Measurements from ENCODE around the gene AKIRIN1.
A peak's percentile ranks its signal among the peaks of the same experiment; 100 is the strongest.
"Not testable (repeated sequence)": the region's sequence is repeated elsewhere in the genome, so short reads cannot be mapped to it uniquely, and the experiment has no call there.

AKIRIN1 gene

GRCh38 chr1:39046613-39047210 is 55.6 kb downstream of the AKIRIN1 start:
- no peak for DNase-seq (ENCODE audit: low spot score)

DNA sequence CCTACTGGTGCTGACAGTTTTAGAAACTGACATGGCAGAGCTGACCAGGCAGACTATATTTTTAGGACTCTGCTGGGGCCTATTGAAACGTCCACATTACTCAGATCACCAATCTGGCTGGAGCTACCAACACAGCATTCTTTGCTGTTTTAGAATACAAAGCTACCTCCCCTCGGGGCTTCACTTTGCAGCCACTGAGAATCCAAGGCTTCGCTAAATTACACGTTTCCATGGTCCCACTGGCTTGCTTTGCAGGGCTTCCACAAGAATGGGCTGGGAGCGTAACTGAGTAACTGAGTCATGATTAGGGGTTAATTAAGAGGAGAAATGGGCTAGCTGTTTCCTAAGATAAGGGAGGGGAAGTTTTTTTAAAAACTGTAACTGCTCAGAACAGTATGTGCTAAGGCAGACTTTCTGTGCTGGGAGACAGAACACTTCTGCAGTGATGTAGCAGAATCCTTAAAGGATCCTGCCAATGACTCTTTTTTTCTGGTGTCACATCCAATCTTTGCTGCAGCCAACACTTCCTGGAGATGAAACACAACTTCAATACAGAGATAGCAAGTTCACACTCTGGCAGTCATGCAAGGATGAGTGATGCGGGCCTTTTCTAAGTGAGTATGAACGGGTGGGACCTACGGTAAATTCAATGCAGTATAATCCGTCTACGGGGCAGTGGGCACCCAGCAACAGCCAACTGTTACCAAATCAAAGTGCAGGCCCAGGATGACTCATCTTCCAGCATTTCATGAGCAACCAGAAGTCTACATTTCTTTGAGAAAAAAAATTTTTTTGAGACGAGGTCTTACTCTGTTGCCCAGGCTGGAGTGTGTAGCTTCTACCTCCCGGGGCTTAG is 56.5 kb downstream of the AKIRIN1 start:
- peak; percentile 37 for DNase-seq (ENCODE audit: low spot score)

DNA sequence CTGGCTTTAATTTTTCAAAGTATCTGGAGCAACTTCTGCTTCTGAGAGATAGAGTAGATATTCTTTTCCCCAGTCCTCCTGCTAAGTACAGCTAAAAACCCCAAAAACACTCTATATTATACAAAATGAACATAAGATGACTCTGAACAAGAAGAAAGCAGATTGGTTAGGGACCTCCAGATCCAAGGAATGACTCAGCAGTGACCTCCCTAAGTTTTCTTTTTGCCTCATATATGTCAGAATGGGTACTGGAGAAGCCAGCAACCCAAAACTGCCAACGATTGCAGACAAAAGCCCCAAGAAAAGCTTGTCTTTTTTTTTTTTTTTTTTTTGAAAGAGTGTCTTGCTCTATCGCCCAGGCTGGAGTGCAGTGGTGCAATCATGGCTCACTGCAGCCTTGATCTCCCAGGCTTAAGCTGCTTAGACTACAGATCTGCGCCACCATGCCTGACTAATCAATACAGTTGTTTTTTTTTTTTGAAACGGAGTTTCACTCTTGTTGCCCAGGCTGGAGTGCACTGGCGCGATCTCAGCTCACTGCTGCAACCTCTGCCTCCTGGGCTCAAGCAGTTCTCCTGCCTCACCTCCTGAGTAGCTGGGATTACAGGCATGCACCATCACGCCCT is 57.8 kb downstream of the AKIRIN1 start:
- no peak for DNase-seq (ENCODE audit: low spot score)

DNA sequence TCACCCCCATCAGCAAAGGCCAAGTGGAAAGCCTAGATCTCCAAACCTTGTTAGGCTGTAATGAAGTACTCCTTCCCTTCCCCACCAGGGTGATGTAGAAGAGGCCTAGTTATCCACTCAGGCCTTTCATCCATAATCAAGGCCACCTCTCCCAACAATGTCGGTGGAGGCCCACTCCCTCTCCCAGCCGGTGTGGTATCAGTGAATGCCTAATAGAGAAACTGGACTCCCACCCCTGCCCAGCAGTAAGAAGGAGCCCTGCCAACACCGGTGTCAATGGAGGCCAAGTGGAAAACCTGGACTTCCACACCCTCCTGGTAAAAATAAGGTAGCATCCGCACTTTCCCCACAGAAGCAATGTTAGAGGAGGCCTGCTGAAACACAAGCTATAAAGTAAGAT is 58.9 kb downstream of the AKIRIN1 start:
- no peak for DNase-seq (ENCODE audit: low spot score)

DNA sequence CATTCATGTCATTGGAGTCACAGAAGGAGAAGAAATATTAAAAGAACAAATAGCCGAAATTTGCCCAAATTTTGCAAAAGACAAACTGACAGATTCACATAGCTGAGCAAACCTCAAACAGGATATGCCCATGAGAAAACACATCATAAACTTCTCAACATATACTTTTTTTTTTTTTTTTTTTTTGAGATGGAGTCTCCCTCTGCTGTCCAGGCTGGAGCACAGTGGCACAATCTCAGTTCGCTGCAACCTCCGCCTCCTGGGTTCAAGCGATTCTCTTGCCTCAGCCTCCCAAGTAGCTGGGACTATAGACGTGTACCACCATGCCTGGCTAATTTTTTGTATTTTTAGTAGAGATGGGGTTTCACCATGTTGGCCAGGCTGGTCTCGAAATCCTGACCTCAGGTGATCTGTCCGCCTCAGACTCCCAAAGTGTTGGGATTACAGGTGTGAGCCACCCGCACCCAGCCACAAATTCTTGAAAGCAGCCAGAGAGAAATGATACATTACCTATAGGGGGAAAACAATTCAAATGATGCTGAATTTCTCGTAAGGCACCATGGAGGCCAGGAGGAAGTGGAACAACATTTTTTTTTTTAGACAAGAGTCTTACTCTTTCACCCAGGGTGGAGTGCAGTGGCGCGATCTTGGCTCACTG is 60.2 kb downstream of the AKIRIN1 start:
- DNase-seq (ENCODE audit: low spot score): not testable (repeated sequence)

GRCh38 chr1:39051956-39052355 is 60.9 kb downstream of the AKIRIN1 start:
- DNase-seq (ENCODE audit: low spot score): no peak

- DNase-seq (ENCODE audit: low spot score): not testable (repeated sequence)
Observed at GRCh38 chr1:39055213-39055710, 64.2 kb downstream of the AKIRIN1 start.

All from germinal center (tissue), 1 donor.